OCI-LY7 (cell line): ENCODE measurements around the gene DRD4. TPM values are rescaled to one million over a fixed set of nuclear protein-coding genes. Genes with fewer than 3 reads are reported as not detected.

Experiments
- total RNA-seq, 2 experiments: library from RNA; depleted of rRNA in 1 of 2; stranded (reverse); fragments of >200 nt in 1 of 2; shearing (Covaris generic) in 1 of 2; gene quantifications; 2 replicates each; pipeline ENCODE4 v1.2.3, GENCODE V29; 2014 to 2022

DRD4 gene
- total RNA-seq, 2 experiments from 2014 or later: 0.16 to 3.1 TPM

Other genes with a start within 250 kb of the DRD4 start
- not detected in 2 replicates for gene PKP3, start 243.1 kb upstream of the DRD4 start, total RNA-seq (2014; rRNA removed; shearing (Covaris generic))
- not detected in 2 replicates for gene PKP3, start 243.1 kb upstream of the DRD4 start, total RNA-seq (2022)
- gene SIGIRR, start 222.3 kb upstream of the DRD4 start, total RNA-seq (2014; rRNA removed; shearing (Covaris generic)): 36.9 and 57.2 TPM in 2 replicates
- 25.3 and 29.2 TPM in 2 replicates for gene SIGIRR, start 222.3 kb upstream of the DRD4 start, total RNA-seq (2022)
- gene ANO9, start 195.3 kb upstream of the DRD4 start, total RNA-seq (2014; rRNA removed; shearing (Covaris generic)): 22.2 and 25.7 TPM in 2 replicates
- 27.6 and 28.2 TPM in 2 replicates for gene ANO9, start 195.3 kb upstream of the DRD4 start, total RNA-seq (2022)
- gene PTDSS2, start 187.0 kb upstream of the DRD4 start, total RNA-seq (2014; rRNA removed; shearing (Covaris generic)): 19.6 and 27.8 TPM in 2 replicates
- gene PTDSS2, start 187.0 kb upstream of the DRD4 start, total RNA-seq (2022): 30.3 and 32.7 TPM in 2 replicates
- 57.1 and 65.7 TPM in 2 replicates for gene RNH1, start 130.0 kb upstream of the DRD4 start, total RNA-seq (2014; rRNA removed; shearing (Covaris generic))
- gene RNH1, start 130.0 kb upstream of the DRD4 start, total RNA-seq (2022): 48.8 and 65.5 TPM in 2 replicates
- 53.0 and 67.8 TPM in 2 replicates for gene HRAS, start 101.7 kb upstream of the DRD4 start, total RNA-seq (2014; rRNA removed; shearing (Covaris generic))
- 40.1 and 46.9 TPM in 2 replicates for gene HRAS, start 101.7 kb upstream of the DRD4 start, total RNA-seq (2022)
- 1.2 and 1.6 TPM in 2 replicates for gene LRRC56, start 99.7 kb upstream of the DRD4 start, total RNA-seq (2014; rRNA removed; shearing (Covaris generic))
- 1.5 and 2.5 TPM in 2 replicates for gene LRRC56, start 99.7 kb upstream of the DRD4 start, total RNA-seq (2022)
- 4.7 and 7.5 TPM in 2 replicates for gene LMNTD2, start 76.5 kb upstream of the DRD4 start, total RNA-seq (2014; rRNA removed; shearing (Covaris generic))
- gene LMNTD2, start 76.5 kb upstream of the DRD4 start, total RNA-seq (2022): 16.9 and 17.7 TPM in 2 replicates
- gene RASSF7, start 76.3 kb upstream of the DRD4 start, total RNA-seq (2014; rRNA removed; shearing (Covaris generic)): 18.0 and 22.1 TPM in 2 replicates
- gene RASSF7, start 76.3 kb upstream of the DRD4 start, total RNA-seq (2022): 11.8 and 15.1 TPM in 2 replicates
- gene PHRF1, start 60.8 kb upstream of the DRD4 start, total RNA-seq (2014; rRNA removed; shearing (Covaris generic)): 23.3 and 25.6 TPM in 2 replicates
- 43.8 and 45.4 TPM in 2 replicates for gene PHRF1, start 60.8 kb upstream of the DRD4 start, total RNA-seq (2022)
- 18.7 and 20.9 TPM in 2 replicates for gene IRF7, start 21.3 kb upstream of the DRD4 start, total RNA-seq (2014; rRNA removed; shearing (Covaris generic))
- gene IRF7, start 21.3 kb upstream of the DRD4 start, total RNA-seq (2022): 15.8 and 16.6 TPM in 2 replicates
- not detected in 2 replicates for gene CDHR5, start 12.3 kb upstream of the DRD4 start, total RNA-seq (2014; rRNA removed; shearing (Covaris generic))
- not detected in 2 replicates for gene CDHR5, start 12.3 kb upstream of the DRD4 start, total RNA-seq (2022)
- gene SCT, start 10.1 kb upstream of the DRD4 start, total RNA-seq (2014; rRNA removed; shearing (Covaris generic)): not detected in 2 replicates
- gene SCT, start 10.1 kb upstream of the DRD4 start, total RNA-seq (2022): not detected in 2 replicates
- 35.6 and 42.7 TPM in 2 replicates for gene DEAF1, start 58.0 kb downstream of the DRD4 start, total RNA-seq (2014; rRNA removed; shearing (Covaris generic))
- 63.0 and 66.2 TPM in 2 replicates for gene DEAF1, start 58.0 kb downstream of the DRD4 start, total RNA-seq (2022)
- gene TMEM80, start 58.5 kb downstream of the DRD4 start, total RNA-seq (2014; rRNA removed; shearing (Covaris generic)): 52.8 and 56.8 TPM in 2 replicates
- gene TMEM80, start 58.5 kb downstream of the DRD4 start, total RNA-seq (2022): 51.6 and 52.7 TPM in 2 replicates
- gene EPS8L2, start 69.0 kb downstream of the DRD4 start, total RNA-seq (2014; rRNA removed; shearing (Covaris generic)): 3.8 and 4.8 TPM in 2 replicates
- 7.1 and 9.3 TPM in 2 replicates for gene EPS8L2, start 69.0 kb downstream of the DRD4 start, total RNA-seq (2022)
- 209 and 226 TPM in 2 replicates for gene TALDO1, start 110.2 kb downstream of the DRD4 start, total RNA-seq (2014; rRNA removed; shearing (Covaris generic))
- gene TALDO1, start 110.2 kb downstream of the DRD4 start, total RNA-seq (2022): 172 and 195 TPM in 2 replicates
- gene GATD1, start 140.2 kb downstream of the DRD4 start, total RNA-seq (2014; rRNA removed; shearing (Covaris generic)): 73.3 and 109 TPM in 2 replicates
- 117 and 141 TPM in 2 replicates for gene GATD1, start 140.2 kb downstream of the DRD4 start, total RNA-seq (2022)
- 17.5 and 17.6 TPM in 2 replicates for gene CEND1, start 152.8 kb downstream of the DRD4 start, total RNA-seq (2014; rRNA removed; shearing (Covaris generic))
- gene CEND1, start 152.8 kb downstream of the DRD4 start, total RNA-seq (2022): 25.6 and 32.5 TPM in 2 replicates
- 22.7 and 30.8 TPM in 2 replicates for gene SLC25A22, start 161.0 kb downstream of the DRD4 start, total RNA-seq (2014; rRNA removed; shearing (Covaris generic))
- 46.2 and 50.9 TPM in 2 replicates for gene SLC25A22, start 161.0 kb downstream of the DRD4 start, total RNA-seq (2022)
- 31.2 and 33.6 TPM in 2 replicates for gene PIDD1, start 168.0 kb downstream of the DRD4 start, total RNA-seq (2014; rRNA removed; shearing (Covaris generic))
- 47.7 and 49.1 TPM in 2 replicates for gene PIDD1, start 168.0 kb downstream of the DRD4 start, total RNA-seq (2022)
- gene RPLP2, start 172.7 kb downstream of the DRD4 start, total RNA-seq (2014; rRNA removed; shearing (Covaris generic)): 1,564 and 1,687 TPM in 2 replicates
- gene RPLP2, start 172.7 kb downstream of the DRD4 start, total RNA-seq (2022): 3,121 and 3,147 TPM in 2 replicates
- 15.1 and 19.8 TPM in 2 replicates for gene PNPLA2, start 181.6 kb downstream of the DRD4 start, total RNA-seq (2014; rRNA removed; shearing (Covaris generic))
- gene PNPLA2, start 181.6 kb downstream of the DRD4 start, total RNA-seq (2022): 41.2 and 57.5 TPM in 2 replicates
- 2.2 and 2.8 TPM in 2 replicates for gene CRACR2B, start 190.7 kb downstream of the DRD4 start, total RNA-seq (2014; rRNA removed; shearing (Covaris generic))
- 20.1 and 21.0 TPM in 2 replicates for gene CRACR2B, start 190.7 kb downstream of the DRD4 start, total RNA-seq (2022)
- gene CD151, start 195.7 kb downstream of the DRD4 start, total RNA-seq (2014; rRNA removed; shearing (Covaris generic)): 0.28 TPM in 1 of 2 replicates, not detected in the other
- gene CD151, start 195.7 kb downstream of the DRD4 start, total RNA-seq (2022): 0.84 and 1.0 TPM in 2 replicates
- 206 and 224 TPM in 2 replicates for gene POLR2L, start 205.3 kb downstream of the DRD4 start, total RNA-seq (2014; rRNA removed; shearing (Covaris generic))
- gene POLR2L, start 205.3 kb downstream of the DRD4 start, total RNA-seq (2022): 64.5 and 88.3 TPM in 2 replicates
- gene TSPAN4, start 205.6 kb downstream of the DRD4 start, total RNA-seq (2014; rRNA removed; shearing (Covaris generic)): 8.9 and 12.1 TPM in 2 replicates
- gene TSPAN4, start 205.6 kb downstream of the DRD4 start, total RNA-seq (2022): 8.0 and 9.4 TPM in 2 replicates